CD14-positive monocyte (primary cell): ENCODE data around the gene ERICH4. TPM values are rescaled to one million over a fixed set of nuclear protein-coding genes. Genes with fewer than 3 reads are reported as not detected.
"Not testable (repeated sequence)": the region's sequence is repeated elsewhere in the genome, so short reads cannot be mapped to it uniquely, and the experiment has no call there.

Source experiments
- DNase-seq, 3 donors: peaks; one replicate each; pipeline ENCODE4 v3.0.0-alpha.2; 2011 to 2022
- H2AFZ ChIP-seq: 2 replicates; pipeline ENCODE4 v1.6.0; 2012; ENCODE audit warnings: mild to moderate bottlenecking, low read depth, low read length, inconsistent platforms; ENCODE audit not compliant: insufficient read depth, poor library complexity, severe bottlenecking
- H3K27ac ChIP-seq, 2 donors: 1 replicate in 1 of 2; 2 replicates in 1 of 2; pipeline ENCODE4 v1.5.1; 2012 to 2013; ENCODE audit warnings: low read length in 2 of 2, control low read depth in 1 of 2, inconsistent platforms in 1 of 2, low read depth in 1 of 2, mild to moderate bottlenecking in 1 of 2
- H3K27me3 ChIP-seq, 2 donors: one replicate each; pipeline versions ENCODE4 v1.6.0 to v1.6.1; 2011 to 2013; ENCODE audit warnings: low read length in 2 of 2; ENCODE audit not compliant: control insufficient read depth in 2 of 2, insufficient read depth in 2 of 2
- H3K36me3 ChIP-seq, 2 donors: replicated peaks in 1 of 2; 1 replicate in 1 of 2; 2 replicates in 1 of 2; pipeline versions ENCODE4 v1.5.1 to v1.6.1; 2012 to 2013; ENCODE audit warnings: low read length in 2 of 2, control low read depth in 1 of 2, inconsistent platforms in 1 of 2, mild to moderate bottlenecking in 1 of 2; ENCODE audit not compliant: insufficient read depth in 2 of 2, control insufficient read depth in 1 of 2
- H3K4me1 ChIP-seq, 2 donors: 1 replicate in 1 of 2; 2 replicates in 1 of 2; pipeline versions ENCODE4 v1.5.1 to v1.6.1; 2012 to 2013; ENCODE audit warnings: low read length in 2 of 2, control low read depth in 1 of 2, inconsistent platforms in 1 of 2, mild to moderate bottlenecking in 1 of 2, moderate library complexity in 1 of 2; ENCODE audit not compliant: insufficient read depth in 2 of 2, control insufficient read depth in 1 of 2
- H3K4me2 ChIP-seq: replicated peaks from 2 replicates; pipeline ENCODE3; 2012; ENCODE audit warnings: low read length, moderate library complexity, mild to moderate bottlenecking; ENCODE audit not compliant: poor library complexity, severe bottlenecking; ENCODE audit errors: extremely low read depth
- H3K4me3 ChIP-seq, 3 experiments: fragments of 200-600 bp in 1 of 3; sonication (generic) in 1 of 3; replicated peaks in 1 of 3; 1 replicate in 2 of 3; 2 replicates in 1 of 3; pipeline ENCODE4 v1.5.1; 2011 to 2013; ENCODE audit warnings: low read length in 3 of 3, mild to moderate bottlenecking in 3 of 3, control low read depth in 2 of 3, low read depth in 2 of 3, inconsistent platforms in 1 of 3, moderate library complexity in 1 of 3
- H3K79me2 ChIP-seq: 2 replicates; pipeline ENCODE4 v1.6.0; 2012; ENCODE audit warnings: mild to moderate bottlenecking, control low read depth, inconsistent platforms, low read length, moderate library complexity; ENCODE audit not compliant: insufficient read depth
- H3K9ac ChIP-seq: 2 replicates; pipeline ENCODE4 v1.6.0; 2017; ENCODE audit warnings: low read length, mild to moderate bottlenecking; ENCODE audit not compliant: insufficient read depth, poor library complexity, severe bottlenecking
- H3K9me3 ChIP-seq, 2 donors: replicated peaks in 1 of 2; 1 replicate in 1 of 2; 2 replicates in 1 of 2; pipeline versions ENCODE4 v1.5.1 to v1.6.1; 2012 to 2013; ENCODE audit warnings: low read length in 2 of 2, control low read depth in 1 of 2; ENCODE audit not compliant: control insufficient read depth in 1 of 2, insufficient read depth in 1 of 2
- H4K20me1 ChIP-seq: 2 replicates; pipeline ENCODE4 v1.6.0; 2012; ENCODE audit warnings: mild to moderate bottlenecking, low read length, control low read depth, moderate library complexity; ENCODE audit not compliant: insufficient read depth
- H3K27ac Mint-ChIP-seq, 7 donors: one replicate each; pipeline ENCODE4 v1.8.0; 2020; ENCODE audit warnings: mild to moderate bottlenecking in 7 of 7, mixed read lengths in 7 of 7, moderate library complexity in 6 of 7, inconsistent platforms in 2 of 7
- H3K27me3 Mint-ChIP-seq, 3 donors: one replicate each; pipeline ENCODE4 v1.8.0; 2021 to 2022; ENCODE audit warnings: low read depth in 3 of 3, mild to moderate bottlenecking in 3 of 3, mixed read lengths in 3 of 3, moderate library complexity in 3 of 3, inconsistent platforms in 1 of 3
- H3K36me3 Mint-ChIP-seq, 2 donors: one replicate each; pipeline ENCODE4 v1.8.0; 2020; ENCODE audit warnings: mixed read lengths in 2 of 2, inconsistent platforms in 1 of 2, mild to moderate bottlenecking in 1 of 2
- H3K4me1 Mint-ChIP-seq: one replicate; pipeline ENCODE4 v1.8.0; 2020; ENCODE audit warnings: mild to moderate bottlenecking, mixed read lengths
- H3K4me3 Mint-ChIP-seq, 2 donors: one replicate each; pipeline ENCODE4 v1.8.0; 2020; ENCODE audit warnings: mild to moderate bottlenecking in 2 of 2, mixed read lengths in 2 of 2, moderate library complexity in 1 of 2
- H3K9me3 Mint-ChIP-seq, 7 donors: one replicate each; pipeline ENCODE4 v1.8.0; 2020 to 2022; ENCODE audit warnings: mixed read lengths in 7 of 7, mild to moderate bottlenecking in 6 of 7, moderate library complexity in 6 of 7, inconsistent platforms in 2 of 7
- CTCF ChIP-seq: fragments of 200-600 bp; IDR thresholded peaks from one replicate; pipeline ENCODE4 v1.8.0; 2022; ENCODE audit warnings: antibody characterized with exemption, mild to moderate bottlenecking
- WGBS: methylation state at CpG from one replicate; pipeline ENCODE4 v1.1.5; 2013; ENCODE audit warnings: missing lambda C conversion rate; ENCODE audit not compliant: insufficient coverage; 5-methylcytosine and 5-hydroxymethylcytosine counted together
- intact Hi-C, 2 donors: fragments of 100-400 bp; cut with micrococcal nuclease; formaldehyde crosslinking; loops; one replicate each; pipeline versions ENCODE4 v1.15.0 to v1.15.1; 2023
- polyA plus RNA-seq, 3 donors: library from polyadenylated mRNA; depleted of rRNA in 1 of 3; unstranded in 2 of 3; stranded (reverse) in 1 of 3; fragments of 300-500 nt in 2 of 3; fragments of >200 nt in 1 of 3; fragmentation: Illumina TruSeq in 2 of 3; gene quantifications; 1 replicate in 2 of 3; 2 replicates in 1 of 3; pipeline ENCODE4 v1.2.3, GENCODE V29; 2012 to 2021

The ERICH4 gene
- polyA plus RNA-seq, 3 donors = 0.09 TPM; not detected in 2

- H3K4me2 ChIP-seq = no peak overlapping the region
- WGBS = 95% methylated on average over 7 of the region's 12 CpGs
- no peak for TF ChIP-seq CTCF
- no peaks in the 10 kb centered on the region for H3K4me1 ChIP-seq
- no peak overlapping the region for H3K4me3 ChIP-seq
- H2AFZ ChIP-seq = no peak overlapping the region
- no peak overlapping the region for H3K9ac ChIP-seq
- H3K27ac Mint-ChIP-seq = no peak overlapping the region
- no peak for DNase-seq
- no peaks in the 10 kb centered on the region for H4K20me1 ChIP-seq
- peaks cover 0 to 6% of the 10 kb centered on the region in 2 donors for H3K27me3 ChIP-seq
- no peaks in the 10 kb centered on the region for H3K36me3 ChIP-seq
- no peaks in the 10 kb centered on the region for H3K9me3 ChIP-seq
- no peaks in the 10 kb centered on the region for H3K79me2 ChIP-seq
- peaks cover 0 to 7% (median 0%) of the 10 kb centered on the region in 7 donors for H3K9me3 Mint-ChIP-seq
- intact Hi-C loops = no loop called here
- H3K4me1 Mint-ChIP-seq = peaks cover 3% of the 10 kb centered on the region
- no peaks in the 10 kb centered on the region for H3K36me3 Mint-ChIP-seq
- H3K4me3 Mint-ChIP-seq = no peak overlapping the region
- H3K27me3 Mint-ChIP-seq = peaks cover 12 to 32% (median 16%) of the 10 kb centered on the region in 3 donors
- H3K27ac ChIP-seq = no peak overlapping the region
These were observed 37.4 kb downstream of the ERICH4 start for GRCh38 chr19:41480336-41480735.

GRCh38 chr19:41484822-41485221, 41.9 kb downstream of the ERICH4 start:
- no peaks in the 10 kb centered on the region for H3K36me3 Mint-ChIP-seq
- TF ChIP-seq CTCF = no peak
- no peaks in the 10 kb centered on the region for H3K36me3 ChIP-seq
- DNase-seq = no peak
- H3K27ac ChIP-seq = no peak overlapping the region
- H3K4me1 Mint-ChIP-seq = no peaks in the 10 kb centered on the region
- H3K27me3 ChIP-seq = peaks cover 2 to 6% of the 10 kb centered on the region in 2 donors
- peaks cover 4 to 25% (median 11%) of the 10 kb centered on the region in 7 donors for H3K9me3 Mint-ChIP-seq
- intact Hi-C loops = no loop called here
- H2AFZ ChIP-seq = no peak overlapping the region
- no peak overlapping the region for H3K4me3 ChIP-seq
- H3K9me3 ChIP-seq = peaks cover 0 to 9% of the 10 kb centered on the region in 2 donors
- no peaks in the 10 kb centered on the region for H4K20me1 ChIP-seq
- H3K4me3 Mint-ChIP-seq = no peak overlapping the region
- H3K9ac ChIP-seq = no peak overlapping the region
- 100% methylated on average over 1 of the region's 4 CpGs for WGBS
- no peak overlapping the region for H3K27ac Mint-ChIP-seq
- H3K4me2 ChIP-seq = no peak overlapping the region
- peaks cover 12 to 41% (median 14%) of the 10 kb centered on the region in 3 donors for H3K27me3 Mint-ChIP-seq
- no peaks in the 10 kb centered on the region for H3K79me2 ChIP-seq
- no peaks in the 10 kb centered on the region for H3K4me1 ChIP-seq

- H3K27ac ChIP-seq, H3K4me3 ChIP-seq, H4K20me1 ChIP-seq, H3K9ac ChIP-seq, H3K9me3 ChIP-seq, H3K27ac Mint-ChIP-seq, H3K4me1 Mint-ChIP-seq, DNase-seq, H3K79me2 ChIP-seq, H3K36me3 Mint-ChIP-seq, H3K27me3 ChIP-seq, H3K4me3 Mint-ChIP-seq, H2AFZ ChIP-seq, H3K4me2 ChIP-seq, intact Hi-C loops, H3K36me3 ChIP-seq, H3K4me1 ChIP-seq: not testable (repeated sequence)
- WGBS = 100% methylated on average over 2 of the region's 4 CpGs
- peaks cover 4 to 25% (median 11%) of the 10 kb centered on the region in 7 donors for H3K9me3 Mint-ChIP-seq
- peaks cover 11 to 39% (median 11%) of the 10 kb centered on the region in 3 donors for H3K27me3 Mint-ChIP-seq
These were observed 44.0 kb downstream of the ERICH4 start for GRCh38 chr19:41486953-41487352.
